HCT116 (cell line): ENCODE data around the gene UGT1A9. TPM values are rescaled to one million over a fixed set of nuclear protein-coding genes. Genes with fewer than 3 reads are reported as not detected.

ENCODE experiments used
- ATAC-seq: fragments of 200-7000 bp; cut with Tn5 transposase; 2 replicates; pipeline ENCODE4 v1.9.1; 2020; ENCODE audit warnings: mild to moderate bottlenecking, moderate library complexity
- BruUV-seq: library from RNA; stranded (reverse); fragments of 400-500 nt; replicated peaks from 2 replicates; lab custom pipeline; 2021; lab: Mats Ljungman, UMichigan
- CTCF ChIA-PET: fragments of 300-600 bp; sonication (Branson Sonifier 250); formaldehyde crosslinking; loops from one replicate; lab custom pipeline; 2021; ENCODE audit warnings: antibody characterized with exemption; lab: Charles Lee
- POLR2A ChIA-PET: fragments of 300-600, 350-600 bp; sonication (Branson Sonifier 250); formaldehyde crosslinking; loops from one replicate; lab custom pipeline; 2021; ENCODE audit warnings: antibody characterized with exemption; lab: Charles Lee
- RAD21 ChIA-PET, 2 experiments: fragments of 300-600 bp; sonication (Branson Sonifier 250); formaldehyde crosslinking; loops; one replicate each; lab custom pipeline; 2023; ENCODE audit warnings: low total read pairs in 2 of 2; ENCODE audit not compliant: uncharacterized antibody in 2 of 2, unreplicated experiment in 2 of 2, low non-redundant PET in 1 of 2; lab: Charles Lee
- DNase-seq: peaks from one replicate; pipeline ENCODE4 v3.0.0-alpha.2; 2010; ENCODE audit warnings: low read depth, low spot score
- H2AFZ ChIP-seq: fragments of 200-600 bp; shearing (Covaris generic), sonication (generic); 2 replicates; pipeline ENCODE4 v1.6.1; 2017; ENCODE audit warnings: low read depth, mixed run types, mixed read lengths, antibody characterized with exemption, low read length; ENCODE audit not compliant: poor library complexity, severe bottlenecking
- H3K27ac ChIP-seq: 2 replicates; pipeline ENCODE4 v1.5.1; 2012; ENCODE audit warnings: low read depth, low read length
- H3K27me3 ChIP-seq: fragments of 200-600 bp; sonication (generic); 2 replicates; pipeline ENCODE4 v1.6.1; 2016; ENCODE audit warnings: mixed run types, low read length, mixed read lengths; ENCODE audit not compliant: insufficient read depth
- H3K36me3 ChIP-seq, 2 experiments: fragments of 200-500 bp in 1 of 2; fragments of 200-600 bp in 1 of 2; sonication (Bioruptor generic) in 1 of 2; sonication (generic) in 1 of 2; 2 replicates each; pipeline versions ENCODE4 v1.5.1 to v1.6.1; 2014 to 2016; ENCODE audit warnings: low read length in 2 of 2, inconsistent platforms in 1 of 2, mixed read lengths in 1 of 2, mixed run types in 1 of 2; ENCODE audit not compliant: insufficient read depth in 2 of 2, control insufficient read depth in 1 of 2
- H3K4me1 ChIP-seq, 2 experiments: fragments of 200-600 bp in 1 of 2; sonication (generic) in 1 of 2; 2 replicates each; pipeline versions ENCODE4 v1.5.1 to v1.6.1; 2012 to 2017; ENCODE audit warnings: low read length in 2 of 2, inconsistent platforms in 1 of 2, mild to moderate bottlenecking in 1 of 2, mixed read lengths in 1 of 2, mixed run types in 1 of 2, moderate library complexity in 1 of 2; ENCODE audit not compliant: insufficient read depth in 2 of 2, control insufficient read depth in 1 of 2
- H3K4me2 ChIP-seq: fragments of 200-600 bp; sonication (generic); 2 replicates; pipeline ENCODE4 v1.6.1; 2017; ENCODE audit warnings: mixed run types, low read length, mixed read lengths
- H3K4me3 ChIP-seq, 2 experiments: fragments of 200-600 bp in 1 of 2; sonication (generic) in 1 of 2; replicated peaks in 1 of 2; 2 replicates each; pipeline ENCODE4 v1.5.1; 2011 to 2016; ENCODE audit warnings: low read length in 2 of 2, control low read depth in 1 of 2, low read depth in 1 of 2, mild to moderate bottlenecking in 1 of 2, mixed read lengths in 1 of 2, mixed run types in 1 of 2
- H3K79me2 ChIP-seq: fragments of 200-600 bp; sonication (generic); 2 replicates; pipeline ENCODE4 v1.6.1; 2017; ENCODE audit warnings: mild to moderate bottlenecking, mixed run types, low read length, moderate library complexity, mixed read lengths; ENCODE audit not compliant: insufficient read depth
- H3K9ac ChIP-seq: fragments of 200-600 bp; sonication (generic); 2 replicates; pipeline ENCODE4 v1.6.1; 2016; ENCODE audit warnings: low read length, mixed read lengths
- H3K9me2 ChIP-seq: fragments of 200-600 bp; sonication (generic), shearing (Covaris generic); 2 replicates; pipeline ENCODE4 v1.6.1; 2017; ENCODE audit warnings: mixed run types, mild to moderate bottlenecking, moderate library complexity; ENCODE audit not compliant: insufficient read depth
- H3K9me3 ChIP-seq, 2 experiments: fragments of 200-500 bp in 1 of 2; fragments of 200-600 bp in 1 of 2; sonication (Bioruptor generic) in 1 of 2; sonication (generic) in 1 of 2; 2 replicates each; pipeline ENCODE4 v1.6.1; 2014 to 2017; ENCODE audit warnings: low read length in 2 of 2, mixed read lengths in 2 of 2, inconsistent platforms in 1 of 2, low read depth in 1 of 2, mild to moderate bottlenecking in 1 of 2, mixed run types in 1 of 2, moderate library complexity in 1 of 2; ENCODE audit not compliant: control insufficient read depth in 1 of 2, insufficient read depth in 1 of 2
- H4K20me1 ChIP-seq: fragments of 200-600 bp; sonication (generic), shearing (Covaris generic); 2 replicates; pipeline ENCODE4 v1.6.1; 2017; ENCODE audit warnings: mixed run types, mild to moderate bottlenecking, moderate library complexity; ENCODE audit not compliant: insufficient read depth
- ATF3 ChIP-seq: IDR thresholded peaks from 2 replicates; pipeline ENCODE4 v1.6.1; 2012
- CEBPB ChIP-seq: IDR thresholded peaks from 2 replicates; pipeline ENCODE4 v1.6.1; 2012; ENCODE audit warnings: low read depth
- CTCF ChIP-seq, 3 experiments: fragments of 200-600 bp in 1 of 3; sonication (generic) in 1 of 3; IDR thresholded peaks in 2 of 3; conservative IDR thresholded peaks in 1 of 3; 2 replicates each; pipeline ENCODE4 v1.5.1; 2012 to 2017; ENCODE audit warnings: low read depth in 2 of 3, low read length in 2 of 3, antibody characterized with exemption in 1 of 3, borderline replicate concordance in 1 of 3, control low read depth in 1 of 3, mild to moderate bottlenecking in 1 of 3, mixed read lengths in 1 of 3, mixed run types in 1 of 3, moderate library complexity in 1 of 3; ENCODE audit not compliant: insufficient read depth in 1 of 3
- ELF1 ChIP-seq: IDR thresholded peaks from 2 replicates; pipeline ENCODE4 v1.6.1; 2012; ENCODE audit warnings: low read depth, borderline replicate concordance
- EZH2 ChIP-seq: fragments of 200-600 bp; sonication (generic); IDR thresholded peaks from 2 replicates; pipeline ENCODE4 v1.6.1; 2017; ENCODE audit warnings: antibody characterized with exemption, mixed run types
- JUND ChIP-seq: IDR thresholded peaks from 2 replicates; pipeline ENCODE4 v1.6.1; 2012
- POLR2A ChIP-seq: IDR thresholded peaks from 2 replicates; pipeline ENCODE4 v1.7.0; 2011; ENCODE audit warnings: borderline replicate concordance; ENCODE audit not compliant: insufficient read depth, insufficient read length; ENCODE audit errors: extremely low read depth
- REST ChIP-seq: IDR thresholded peaks from 2 replicates; pipeline ENCODE4 v1.6.1; 2012; ENCODE audit warnings: low read depth
- SIN3A ChIP-seq: IDR thresholded peaks from 2 replicates; pipeline ENCODE4 v1.6.1; 2012; ENCODE audit warnings: low read depth
- YY1 ChIP-seq: IDR thresholded peaks from 2 replicates; pipeline ENCODE4 v1.6.1; 2011; ENCODE audit warnings: low read length, low read depth, moderate library complexity, mild to moderate bottlenecking; ENCODE audit not compliant: insufficient replicate concordance; ENCODE audit errors: extremely low read depth
- ZBTB33 ChIP-seq: IDR thresholded peaks from 2 replicates; pipeline ENCODE4 v1.6.1; 2011; ENCODE audit warnings: mild to moderate bottlenecking, low read length, moderate library complexity; ENCODE audit not compliant: insufficient replicate concordance; ENCODE audit errors: extremely low read depth
- intact Hi-C: fragments of 100-400 bp; cut with micrococcal nuclease; formaldehyde crosslinking; loops from 2 replicates; pipeline ENCODE4 v1.10.0; 2022
- total RNA-seq: library from RNA; stranded (reverse); gene quantifications from one replicate; pipeline ENCODE4 v1.2.1, GENCODE V29; 2021; ENCODE audit not compliant: unreplicated experiment

Gene UGT1A9
- total RNA-seq, 1 experiment from 2014 or later: not detected

- no peak for ATAC-seq
- no peaks in the 10 kb centered on the region for H3K79me2 ChIP-seq
- H2AFZ ChIP-seq: no peak overlapping the region
- no peak overlapping the region for H3K4me3 ChIP-seq
- ChIA-PET RAD21 (no interaction called here), CTCF (no interaction called here), POLR2A (no interaction called here)
- H3K27ac ChIP-seq: no peak overlapping the region
- H3K36me3 ChIP-seq: no peaks in the 10 kb centered on the region
- H3K27me3 ChIP-seq: no peaks in the 10 kb centered on the region
- TF ChIP-seq SIN3A: no peak
- TF ChIP-seq CEBPB: no peak
- no peak for TF ChIP-seq JUND
- TF ChIP-seq REST: no peak
- no peak for TF ChIP-seq ZBTB33
- no peak for TF ChIP-seq POLR2A
- no peak for TF ChIP-seq ELF1
- TF ChIP-seq CTCF (IDR thresholded peaks at IDR 0.05 in 2 of 3, conservative IDR thresholded peaks at IDR 0.05 in 1 of 3; ENCODE audit: borderline replicate concordance in 1 of 3, insufficient read depth in 1 of 3, low read depth in 2 of 3, low read length in 2 of 3): no peak
- TF ChIP-seq ATF3: no peak
- no peak for TF ChIP-seq YY1
- no peak for TF ChIP-seq EZH2
- peaks cover 3 to 7% of the 10 kb centered on the region in 2 experiments; a peak in 2 of 4 replicates for H3K4me1 ChIP-seq
- H4K20me1 ChIP-seq: no peaks in the 10 kb centered on the region
- no peaks in the 10 kb centered on the region for H3K9me3 ChIP-seq
- H3K4me2 ChIP-seq: no peak overlapping the region
- intact Hi-C loops: no loop called here
- H3K9ac ChIP-seq: no peak overlapping the region
- no peaks in the 10 kb centered on the region for H3K9me2 ChIP-seq
- DNase-seq: no peak
- BruUV-seq: no TSS peak
These were observed 97.6 kb downstream of the UGT1A9 start for GRCh38 chr2:233769260-233769659.
